Activated B cell treated with CpG ODN at 0.5 μM for 24 hours (primary cell): Measurements from ENCODE around the gene HADHA. TPM values are rescaled to one million over a fixed set of nuclear protein-coding genes. Genes with fewer than 3 reads are reported as not detected.

ENCODE experiments used
- ATAC-seq: fragments of 200-7000 bp; cut with Tn5 transposase; one replicate; pipeline ENCODE4 v1.10.0; 2021; ENCODE audit warnings: low read depth, mild to moderate bottlenecking, moderate library complexity
- CTCF ChIA-PET: fragments of 350-600 bp; sonication (Branson Sonifier 250); formaldehyde crosslinking; loops from one replicate; lab custom pipeline; 2021; ENCODE audit warnings: antibody characterized with exemption; lab: Charles Lee
- POLR2A ChIA-PET: fragments of 350-600 bp; sonication (Branson Sonifier 250); formaldehyde crosslinking; loops from one replicate; lab custom pipeline; 2021; ENCODE audit warnings: antibody characterized with exemption; lab: Charles Lee
- DNase-seq: peaks from one replicate; pipeline ENCODE4 v3.0.0; 2022
- H3K27ac Mint-ChIP-seq: one replicate; pipeline ENCODE4 v1.8.0; 2020; ENCODE audit warnings: mixed read lengths
- H3K27me3 Mint-ChIP-seq: one replicate; pipeline ENCODE4 v1.8.0; 2021; ENCODE audit warnings: mixed read lengths
- H3K36me3 Mint-ChIP-seq: one replicate; pipeline ENCODE4 v1.8.0; 2021; ENCODE audit warnings: low read depth, mixed read lengths
- H3K4me1 Mint-ChIP-seq: one replicate; pipeline ENCODE4 v1.8.0; 2021; ENCODE audit warnings: mixed read lengths
- H3K4me3 Mint-ChIP-seq: one replicate; pipeline ENCODE4 v1.8.0; 2020; ENCODE audit warnings: mild to moderate bottlenecking, mixed read lengths
- H3K9me3 Mint-ChIP-seq: one replicate; pipeline ENCODE4 v1.8.0; 2020; ENCODE audit warnings: mixed read lengths
- intact Hi-C: fragments of 100-400 bp; cut with micrococcal nuclease; formaldehyde crosslinking; loops from one replicate; pipeline ENCODE4 v1.15.1; 2024
- total RNA-seq: library from RNA; stranded (reverse); gene quantifications from 2 replicates; pipeline ENCODE4 v1.2.3, GENCODE V29; 2022
- TF ChIP-seq, protein P1 (sequence below): fragments of 200-600 bp; IDR thresholded peaks from one replicate; pipeline ENCODE4 v1.8.0; 2022; ENCODE audit warnings: antibody characterized with exemption, mild to moderate bottlenecking

The HADHA gene
- total RNA-seq, 1 donor from 2014 or later, result 127 TPM

- TF ChIP-seq, protein P1, sequence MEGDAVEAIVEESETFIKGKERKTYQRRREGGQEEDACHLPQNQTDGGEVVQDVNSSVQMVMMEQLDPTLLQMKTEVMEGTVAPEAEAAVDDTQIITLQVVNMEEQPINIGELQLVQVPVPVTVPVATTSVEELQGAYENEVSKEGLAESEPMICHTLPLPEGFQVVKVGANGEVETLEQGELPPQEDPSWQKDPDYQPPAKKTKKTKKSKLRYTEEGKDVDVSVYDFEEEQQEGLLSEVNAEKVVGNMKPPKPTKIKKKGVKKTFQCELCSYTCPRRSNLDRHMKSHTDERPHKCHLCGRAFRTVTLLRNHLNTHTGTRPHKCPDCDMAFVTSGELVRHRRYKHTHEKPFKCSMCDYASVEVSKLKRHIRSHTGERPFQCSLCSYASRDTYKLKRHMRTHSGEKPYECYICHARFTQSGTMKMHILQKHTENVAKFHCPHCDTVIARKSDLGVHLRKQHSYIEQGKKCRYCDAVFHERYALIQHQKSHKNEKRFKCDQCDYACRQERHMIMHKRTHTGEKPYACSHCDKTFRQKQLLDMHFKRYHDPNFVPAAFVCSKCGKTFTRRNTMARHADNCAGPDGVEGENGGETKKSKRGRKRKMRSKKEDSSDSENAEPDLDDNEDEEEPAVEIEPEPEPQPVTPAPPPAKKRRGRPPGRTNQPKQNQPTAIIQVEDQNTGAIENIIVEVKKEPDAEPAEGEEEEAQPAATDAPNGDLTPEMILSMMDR, result no peak
- H3K27ac Mint-ChIP-seq, result no peak overlapping the region
- ChIA-PET POLR2A (no interaction called here), CTCF (interaction anchor here (0.8 kb wide), 1 partner anchor 12 kb away, joined by 3 read pairs; no protein-coding TSS in a partner anchor)
- H3K4me1 Mint-ChIP-seq, result peaks cover 12% of the 10 kb centered on the region
- H3K36me3 Mint-ChIP-seq, result peaks cover 53% of the 10 kb centered on the region
- intact Hi-C loops, result no loop called here
- DNase-seq, result no peak
- H3K4me3 Mint-ChIP-seq, result no peak overlapping the region
- no peaks in the 10 kb centered on the region for H3K9me3 Mint-ChIP-seq
- H3K27me3 Mint-ChIP-seq, result no peaks in the 10 kb centered on the region
- ATAC-seq, result no peak
Observed at GRCh38 chr2:26255759-26256384, 11.4 kb upstream of the HADHA start.

- TF ChIP-seq, protein P1, result no peak
- H3K27me3 Mint-ChIP-seq, result no peaks in the 10 kb centered on the region
- peaks cover 25% of the 10 kb centered on the region for H3K4me1 Mint-ChIP-seq
- POLR2A ChIA-PET, result no interaction called here
- H3K36me3 Mint-ChIP-seq, result peaks cover 23% of the 10 kb centered on the region
- CTCF ChIA-PET, result no interaction called here
- no peak for DNase-seq
- intact Hi-C loops, result no loop called here
- no peaks in the 10 kb centered on the region for H3K9me3 Mint-ChIP-seq
- no peak overlapping the region for H3K4me3 Mint-ChIP-seq
- ATAC-seq, result no peak
- no peak overlapping the region for H3K27ac Mint-ChIP-seq
Observed at GRCh38 chr2:26251893-26252292, 7.5 kb upstream of the HADHA start.

DNA sequence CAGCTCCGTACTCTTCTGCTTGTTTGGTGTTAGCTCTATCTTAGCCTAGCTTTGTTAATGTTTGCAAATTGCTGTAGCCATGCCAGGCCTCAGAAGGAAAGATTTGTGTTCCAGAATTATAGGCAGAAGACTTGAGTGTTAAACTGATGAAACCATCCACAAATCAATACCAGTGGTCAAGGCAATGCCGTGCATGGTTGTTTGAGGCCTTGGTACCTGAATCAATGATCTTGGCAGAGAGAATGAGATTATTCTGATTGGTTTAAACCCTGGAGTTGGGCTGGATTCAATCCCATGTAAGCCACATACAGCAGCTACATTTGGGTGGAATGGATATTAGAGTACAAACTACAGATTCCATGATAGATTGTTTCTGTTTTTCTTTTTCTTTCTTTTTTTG lies 5.2 kb upstream of the HADHA start:
- Mint-ChIP-seq H3K27ac (no peak overlapping the region), H3K4me3 (no peak overlapping the region), H3K9me3 (no peaks in the 10 kb centered on the region), H3K36me3 (peaks cover 16% of the 10 kb centered on the region), H3K27me3 (no peaks in the 10 kb centered on the region), H3K4me1 (peaks cover 42% of the 10 kb centered on the region)
- no peak for ATAC-seq
- no peak for DNase-seq
- ChIA-PET POLR2A (no interaction called here), CTCF (no interaction called here)
- TF ChIP-seq, protein P1, result no peak
- intact Hi-C loops, result no loop called here

DNA sequence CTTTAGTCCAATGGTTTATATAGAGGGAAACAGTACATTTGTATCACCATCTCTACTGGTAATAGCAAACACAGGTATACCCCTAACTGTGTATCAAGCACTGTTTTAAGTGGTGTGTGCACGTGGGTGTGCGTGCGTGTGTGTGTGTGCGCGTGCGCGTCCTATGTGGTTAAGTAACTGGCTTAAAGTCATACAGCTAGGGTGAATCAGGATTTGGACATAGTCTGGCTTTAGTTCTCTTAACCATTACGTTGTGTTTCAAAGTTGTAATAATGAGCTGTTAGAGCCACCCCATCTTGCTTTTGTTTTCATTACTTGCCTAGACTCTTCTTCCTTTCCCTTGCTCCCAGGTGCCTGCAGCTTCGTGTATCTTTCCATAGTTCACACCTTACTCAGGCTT lies 2.4 kb upstream of the HADHA start:
- ATAC-seq (no peak), DNase-seq (no peak)
- peak overlapping the region; percentile 2 for H3K4me3 Mint-ChIP-seq
- CTCF ChIA-PET, result interaction anchor here (1.1 kb wide), 1 partner anchor 62 kb away, joined by 3 read pairs; no protein-coding TSS in a partner anchor
- TF ChIP-seq, protein P1, result no peak
- H3K9me3 Mint-ChIP-seq, result no peaks in the 10 kb centered on the region
- peaks cover 17% of the 10 kb centered on the region for H3K36me3 Mint-ChIP-seq
- H3K27ac Mint-ChIP-seq, result no peak overlapping the region
- H3K4me1 Mint-ChIP-seq, result peaks cover 56% of the 10 kb centered on the region
- POLR2A ChIA-PET, result interaction anchor here (0.7 to 5.4 kb wide), 5 partner anchors 22 to 296 kb away, joined by 3 to 25 read pairs (median 7); partner anchors contain the start of genes ADGRF3 and SELENOI
- intact Hi-C loops, result no loop called here
- no peaks in the 10 kb centered on the region for H3K27me3 Mint-ChIP-seq

DNA sequence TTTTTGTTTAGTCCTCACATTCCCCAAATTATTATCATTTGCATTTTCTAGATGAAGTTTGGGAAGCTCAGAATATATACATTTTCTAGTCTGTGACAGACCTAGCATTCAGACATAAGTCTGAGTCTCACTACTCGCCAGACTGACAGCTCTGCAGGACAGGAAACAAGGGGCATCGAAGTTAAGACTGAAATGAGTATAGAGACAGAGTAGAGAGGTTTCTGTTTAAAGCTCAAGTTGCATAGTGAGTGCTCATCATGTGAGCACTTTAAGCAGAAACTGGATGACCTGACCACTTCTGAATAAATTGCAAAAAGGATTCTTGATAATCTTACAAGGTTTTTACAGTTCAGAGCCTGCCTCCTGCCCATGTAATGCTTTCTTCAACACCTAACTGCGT lies 1.4 kb upstream of the HADHA start:
- intact Hi-C loops, result loop anchor here (2.0 kb wide), 2 partner anchors 49 to 61 kb away; no protein-coding TSS in a partner anchor
- ATAC-seq, result no peak
- CTCF ChIA-PET, result interaction anchor here (1.3 to 1.4 kb wide), 2 partner anchors 54 to 254 kb away, joined by 3 to 4 read pairs; no protein-coding TSS in a partner anchor
- H3K36me3 Mint-ChIP-seq, result peaks cover 17% of the 10 kb centered on the region
- H3K27ac Mint-ChIP-seq, result peak overlapping the region; percentile 100
- H3K9me3 Mint-ChIP-seq, result no peaks in the 10 kb centered on the region
- DNase-seq, result no peak
- H3K4me3 Mint-ChIP-seq, result peak overlapping the region; percentile 97
- H3K27me3 Mint-ChIP-seq, result no peaks in the 10 kb centered on the region
- TF ChIP-seq, protein P1, result no peak
- POLR2A ChIA-PET, result interaction anchor here (0.6 to 5.4 kb wide), 8 partner anchors 14 to 1363 kb away, joined by 3 to 43 read pairs (median 8); partner anchors contain the start of genes ADGRF3, ASXL2, RAB10 and SELENOI
- H3K4me1 Mint-ChIP-seq, result peaks cover 61% of the 10 kb centered on the region
